HG03039 (cell line): Measurements from ENCODE around the gene ENAM.
"Not testable (repeated sequence)": the region's sequence is repeated elsewhere in the genome, so short reads cannot be mapped to it uniquely, and the experiment has no call there.

Experiments used
- ATAC-seq: cut with Tn5 transposase; IDR thresholded peaks from one replicate; pipeline ENCODE4 v1.9.1; 2021; ENCODE audit warnings: mild to moderate bottlenecking, moderate library complexity; ENCODE audit not compliant: unreplicated experiment

The ENAM gene

GRCh38 chr4:70674191-70674590, 45.6 kb downstream of the ENAM start:
- ATAC-seq: no peak

- ATAC-seq: no peak
Measured at GRCh38 chr4:70674731-70675130, 46.2 kb downstream of the ENAM start.

GRCh38 chr4:70676554-70677090, 48.1 kb downstream of the ENAM start:
- no peak for ATAC-seq

- peak; percentile 70 for ATAC-seq
Measured at GRCh38 chr4:70678383-70678999, 49.9 kb downstream of the ENAM start.

- no peak for ATAC-seq
Measured at GRCh38 chr4:70680934-70681333, 52.4 kb downstream of the ENAM start.

GRCh38 chr4:70681704-70682103, 53.2 kb downstream of the ENAM start:
- ATAC-seq: no peak

GRCh38 chr4:70682142-70682541, 53.6 kb downstream of the ENAM start:
- ATAC-seq: not testable (repeated sequence)

GRCh38 chr4:70687392-70687791, 58.8 kb downstream of the ENAM start:
- ATAC-seq: no peak

GRCh38 chr4:70687821-70688794, 59.6 kb downstream of the ENAM start, which contains the start of gene UTP3:
UTP3 (plus strand) TSS chr4:70688532; CDS start chr4:70688678, 146 bp downstream.
- ATAC-seq: peak; percentile 93

GRCh38 chr4:70688795-70689231, 60.3 kb downstream of the ENAM start:
- peak; percentile 1 for ATAC-seq

- ATAC-seq: no peak
Measured at GRCh38 chr4:70691661-70692060, 63.1 kb downstream of the ENAM start.

- not testable (repeated sequence) for ATAC-seq
Measured at GRCh38 chr4:70694633-70695032, 66.1 kb downstream of the ENAM start.
